ENCODE measurements around the gene RWDD1. TPM values are rescaled to one million over a fixed set of nuclear protein-coding genes. Genes with fewer than 3 reads are reported as not detected.
A peak's percentile ranks its signal among the peaks of the same experiment; 100 is the strongest.

Gene RWDD1
- total RNA-seq, 1 donor from 2014 or later: 37.4 TPM

DNA sequence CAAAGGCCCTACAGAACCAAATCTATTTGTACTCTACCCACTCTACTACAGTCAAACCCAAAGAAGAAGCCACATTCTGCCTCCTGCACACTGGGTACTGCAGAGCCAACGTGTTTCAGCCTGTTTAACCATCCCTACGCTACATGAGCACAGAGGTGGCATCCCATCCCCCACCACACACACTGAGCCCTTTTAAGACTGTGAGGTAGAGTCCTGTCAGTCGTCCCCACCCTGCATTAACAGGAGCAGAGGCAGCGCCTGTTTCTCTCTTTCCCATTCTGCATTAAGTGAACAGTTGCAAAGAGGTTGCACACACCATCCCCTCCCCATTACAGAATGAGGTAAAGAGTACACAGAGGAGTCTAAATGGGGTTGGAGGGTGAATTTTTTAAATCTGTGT, 39.8 kb downstream of the RWDD1 start:
- no peaks in the 10 kb centered on the region for H3K27me3 ChIP-seq
- H3K4me1 ChIP-seq: no peaks in the 10 kb centered on the region
- H3K9me3 ChIP-seq: no peaks in the 10 kb centered on the region
- intact Hi-C loops (cut with DNase I): no loop called here
- TF ChIP-seq, protein P1, sequence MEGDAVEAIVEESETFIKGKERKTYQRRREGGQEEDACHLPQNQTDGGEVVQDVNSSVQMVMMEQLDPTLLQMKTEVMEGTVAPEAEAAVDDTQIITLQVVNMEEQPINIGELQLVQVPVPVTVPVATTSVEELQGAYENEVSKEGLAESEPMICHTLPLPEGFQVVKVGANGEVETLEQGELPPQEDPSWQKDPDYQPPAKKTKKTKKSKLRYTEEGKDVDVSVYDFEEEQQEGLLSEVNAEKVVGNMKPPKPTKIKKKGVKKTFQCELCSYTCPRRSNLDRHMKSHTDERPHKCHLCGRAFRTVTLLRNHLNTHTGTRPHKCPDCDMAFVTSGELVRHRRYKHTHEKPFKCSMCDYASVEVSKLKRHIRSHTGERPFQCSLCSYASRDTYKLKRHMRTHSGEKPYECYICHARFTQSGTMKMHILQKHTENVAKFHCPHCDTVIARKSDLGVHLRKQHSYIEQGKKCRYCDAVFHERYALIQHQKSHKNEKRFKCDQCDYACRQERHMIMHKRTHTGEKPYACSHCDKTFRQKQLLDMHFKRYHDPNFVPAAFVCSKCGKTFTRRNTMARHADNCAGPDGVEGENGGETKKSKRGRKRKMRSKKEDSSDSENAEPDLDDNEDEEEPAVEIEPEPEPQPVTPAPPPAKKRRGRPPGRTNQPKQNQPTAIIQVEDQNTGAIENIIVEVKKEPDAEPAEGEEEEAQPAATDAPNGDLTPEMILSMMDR (IDR thresholded peaks at IDR 0.05): no peak
- ATAC-seq: no peak
- no peaks in the 10 kb centered on the region for H3K36me3 ChIP-seq
- no peak for DNase-seq
- H3K4me3 ChIP-seq: no peak overlapping the region
- H3K27ac ChIP-seq: no peak overlapping the region

DNA sequence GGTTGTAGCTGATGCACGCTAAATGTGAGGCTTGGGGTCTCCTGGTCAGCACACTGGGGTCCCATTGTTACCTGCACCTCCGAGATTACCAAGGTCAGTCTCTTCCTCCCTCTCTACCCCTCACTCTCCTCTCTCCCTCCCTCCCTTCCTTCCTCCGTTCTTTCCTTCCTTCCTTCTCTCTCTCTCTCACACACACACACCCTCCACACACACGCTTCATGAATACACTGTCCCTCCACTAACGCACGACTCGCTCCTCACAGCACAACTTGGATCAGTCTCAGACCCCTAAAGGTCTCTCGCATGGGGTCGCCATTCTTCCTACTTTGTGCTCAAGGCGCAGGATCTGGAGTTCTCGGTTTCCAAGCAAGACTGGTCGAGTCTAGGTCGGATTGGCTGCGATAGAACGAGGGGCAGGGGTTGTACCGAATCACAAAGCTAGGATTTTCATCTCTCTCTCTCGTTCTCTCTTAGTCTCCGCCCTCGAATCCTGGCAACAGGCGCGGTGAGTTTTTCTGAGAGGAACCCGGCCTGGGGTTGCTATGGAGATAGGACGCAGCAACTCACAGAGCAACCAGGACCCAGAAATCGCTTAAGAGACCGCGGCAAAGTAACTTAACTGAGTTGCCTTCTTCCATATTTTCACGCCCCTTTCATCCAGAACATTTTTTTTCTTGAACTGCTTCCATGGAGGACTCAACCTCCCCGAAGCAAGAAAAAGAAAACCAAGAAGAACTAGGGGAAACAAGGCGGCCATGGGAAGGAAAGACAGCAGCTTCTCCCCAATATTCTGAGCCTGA, 44.8 kb downstream of the RWDD1 start, which contains the start of gene RSPH4A:
TSS of gene RSPH4A (plus strand) at position 543 of the 800 bp plus-strand sequence. CDS start at position 688, 145 bp downstream.
- no peaks in the 10 kb centered on the region for H3K27me3 ChIP-seq
- TF ChIP-seq, protein P1 (IDR thresholded peaks at IDR 0.05): no peak
- H3K9me3 ChIP-seq: no peaks in the 10 kb centered on the region
- peak within 1 kb of the TSS; percentile 54 for H3K4me3 ChIP-seq
- H3K36me3 ChIP-seq: no peaks in the 10 kb centered on the region
- peaks cover 7% of the 10 kb centered on the region for H3K4me1 ChIP-seq
- intact Hi-C loops (cut with DNase I): no loop called here
- DNase-seq: peak; percentile 91
- no peak within 1 kb of the TSS for H3K27ac ChIP-seq
- peak; percentile 99 for ATAC-seq

DNA sequence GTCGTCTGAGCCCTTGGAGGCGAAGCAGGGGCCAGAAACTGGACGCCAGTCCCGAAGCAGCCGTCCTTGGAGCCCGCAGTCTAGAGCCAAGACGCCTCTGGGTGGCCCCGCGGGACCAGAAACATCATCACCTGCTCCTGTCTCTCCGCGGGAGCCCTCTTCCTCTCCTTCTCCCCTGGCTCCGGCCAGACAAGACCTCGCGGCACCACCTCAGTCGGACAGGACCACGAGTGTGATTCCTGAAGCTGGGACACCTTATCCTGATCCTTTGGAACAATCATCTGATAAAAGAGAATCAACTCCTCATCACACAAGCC, 45.4 kb downstream of the RWDD1 start:
- peaks cover 7% of the 10 kb centered on the region for H3K4me1 ChIP-seq
- H3K9me3 ChIP-seq: no peaks in the 10 kb centered on the region
- no peaks in the 10 kb centered on the region for H3K36me3 ChIP-seq
- DNase-seq (no peak), ATAC-seq (peak; percentile 12)
- no peak overlapping the region for H3K27ac ChIP-seq
- H3K27me3 ChIP-seq: no peaks in the 10 kb centered on the region
- intact Hi-C loops (cut with DNase I): no loop called here
- TF ChIP-seq, protein P1 (IDR thresholded peaks at IDR 0.05): no peak
- peak overlapping the region; percentile 54 for H3K4me3 ChIP-seq

DNA sequence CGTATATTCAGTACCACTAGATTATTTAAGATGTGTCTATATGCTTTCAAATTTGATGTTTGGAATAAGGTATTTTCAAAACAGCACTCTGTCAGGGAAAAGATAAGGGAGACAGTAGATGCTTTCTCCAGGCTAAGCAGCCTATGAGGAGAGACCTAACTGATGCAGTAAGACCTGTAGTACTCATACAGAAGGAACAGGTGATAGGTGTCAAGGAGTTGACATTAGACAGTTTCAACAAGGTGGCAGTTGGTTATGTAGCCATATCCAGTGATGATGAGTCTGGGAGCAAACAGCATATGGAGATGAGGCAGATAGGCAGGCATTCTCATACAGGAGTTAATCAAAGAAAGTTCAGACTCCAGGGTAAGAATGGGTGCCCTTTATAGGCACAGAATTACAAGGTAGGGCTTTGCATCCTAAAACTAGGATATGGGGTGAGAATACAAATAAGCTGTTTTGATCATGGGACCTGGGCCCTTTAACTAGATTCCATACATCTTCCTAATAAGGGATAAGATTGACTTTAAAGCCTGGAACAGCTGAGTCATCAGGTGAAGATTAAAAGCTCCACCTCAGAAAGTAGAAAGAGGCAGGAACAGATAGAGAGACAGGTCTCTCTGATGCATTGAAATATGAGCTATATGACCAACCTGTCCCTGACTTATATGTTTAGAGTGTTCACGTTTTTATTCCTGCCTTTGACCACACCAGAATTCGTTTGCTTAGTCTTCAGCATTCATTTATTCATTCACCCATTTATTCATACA, 52.9 kb downstream of the RWDD1 start:
- no peaks in the 10 kb centered on the region for H3K27me3 ChIP-seq
- no peak overlapping the region for H3K27ac ChIP-seq
- H3K9me3 ChIP-seq: no peaks in the 10 kb centered on the region
- H3K36me3 ChIP-seq: no peaks in the 10 kb centered on the region
- intact Hi-C loops (cut with DNase I): no loop called here
- H3K4me3 ChIP-seq: no peak overlapping the region
- TF ChIP-seq, protein P1 (IDR thresholded peaks at IDR 0.05): no peak
- ATAC-seq (no peak), DNase-seq (no peak)
- H3K4me1 ChIP-seq: no peaks in the 10 kb centered on the region

DNA sequence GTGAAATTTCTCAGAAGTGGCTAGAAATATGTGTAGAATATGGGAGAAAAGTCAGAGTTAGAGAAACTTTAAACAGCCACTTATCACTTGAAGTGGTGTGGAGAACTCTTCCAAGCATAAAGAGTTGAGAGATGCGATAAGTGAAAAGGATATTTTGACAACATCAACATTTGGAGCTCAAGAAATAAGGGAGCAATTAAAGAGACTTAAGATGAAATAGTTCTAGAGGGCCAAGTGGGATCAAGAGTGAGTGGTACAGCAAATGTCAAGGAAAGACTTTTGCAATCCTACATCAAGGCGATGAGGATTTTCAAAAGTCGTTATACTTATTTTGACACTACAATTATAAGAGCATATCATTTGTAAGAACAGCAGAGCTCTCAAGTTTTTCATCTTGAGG, 54.6 kb downstream of the RWDD1 start:
- intact Hi-C loops (cut with DNase I): no loop called here
- Histone ChIP-seq H3K27ac (no peak overlapping the region), H3K9me3 (no peaks in the 10 kb centered on the region), H3K4me1 (peaks cover 10% of the 10 kb centered on the region), H3K4me3 (no peak overlapping the region), H3K27me3 (no peaks in the 10 kb centered on the region), H3K36me3 (no peaks in the 10 kb centered on the region)
- TF ChIP-seq, protein P1 (IDR thresholded peaks at IDR 0.05): no peak
- no peak for ATAC-seq
- no peak for DNase-seq
